Measurements from ENCODE around the gene FLT4.

FLT4 gene

GRCh38 chr5:180637962-180638680, 11.3 kb downstream of the FLT4 start:
- no peak for TF ChIP-seq CTCF (IDR thresholded peaks at IDR 0.05; ENCODE audit: insufficient read depth, low read length, poor library complexity, severe bottlenecking)
- no peaks in the 10 kb centered on the region for H3K36me3 ChIP-seq (ENCODE audit: control insufficient read depth, insufficient read depth, low read length)
- DNase-seq (ENCODE audit: extremely low read depth, insufficient read length), result no peak
- H3K27me3 ChIP-seq (replicated peaks; ENCODE audit: control insufficient read depth, insufficient read depth, low read length), result no peaks in the 10 kb centered on the region; the same call in none of the 2 replicates
- H3K4me3 ChIP-seq (replicated peaks; ENCODE audit: low read depth, low read length), result no peak overlapping the region

GRCh38 chr5:180636403-180637075, 12.9 kb downstream of the FLT4 start:
- H3K4me3 ChIP-seq (replicated peaks; ENCODE audit: low read depth, low read length), result no peak overlapping the region
- no peak for TF ChIP-seq CTCF (IDR thresholded peaks at IDR 0.05; ENCODE audit: insufficient read depth, low read length, poor library complexity, severe bottlenecking)
- no peaks in the 10 kb centered on the region for H3K36me3 ChIP-seq (ENCODE audit: control insufficient read depth, insufficient read depth, low read length)
- no peaks in the 10 kb centered on the region; the same call in none of the 2 replicates for H3K27me3 ChIP-seq (replicated peaks; ENCODE audit: control insufficient read depth, insufficient read depth, low read length)
- DNase-seq (ENCODE audit: extremely low read depth, insufficient read length), result no peak

GRCh38 chr5:180636016-180636402, 13.4 kb downstream of the FLT4 start:
- H3K36me3 ChIP-seq (ENCODE audit: control insufficient read depth, insufficient read depth, low read length), result no peaks in the 10 kb centered on the region
- no peak overlapping the region for H3K4me3 ChIP-seq (replicated peaks; ENCODE audit: low read depth, low read length)
- no peak for DNase-seq (ENCODE audit: extremely low read depth, insufficient read length)
- no peak for TF ChIP-seq CTCF (IDR thresholded peaks at IDR 0.05; ENCODE audit: insufficient read depth, low read length, poor library complexity, severe bottlenecking)
- H3K27me3 ChIP-seq (replicated peaks; ENCODE audit: control insufficient read depth, insufficient read depth, low read length), result no peaks in the 10 kb centered on the region; the same call in 1 of the 2 replicates

GRCh38 chr5:180633283-180634177, 15.9 kb downstream of the FLT4 start:
- Histone ChIP-seq H3K27me3 (replicated peaks; ENCODE audit: control insufficient read depth, insufficient read depth, low read length) (no peaks in the 10 kb centered on the region; the same call in none of the 2 replicates), H3K36me3 (ENCODE audit: control insufficient read depth, insufficient read depth, low read length) (no peaks in the 10 kb centered on the region), H3K4me3 (replicated peaks; ENCODE audit: low read depth, low read length) (no peak overlapping the region)
- DNase-seq (ENCODE audit: extremely low read depth, insufficient read length), result no peak
- TF ChIP-seq CTCF (IDR thresholded peaks at IDR 0.05; ENCODE audit: insufficient read depth, low read length, poor library complexity, severe bottlenecking), result no peak

- no peak for TF ChIP-seq CTCF (IDR thresholded peaks at IDR 0.05; ENCODE audit: insufficient read depth, low read length, poor library complexity, severe bottlenecking)
- DNase-seq (ENCODE audit: extremely low read depth, insufficient read length), result no peak
- Histone ChIP-seq H3K4me3 (replicated peaks; ENCODE audit: low read depth, low read length) (no peak overlapping the region), H3K27me3 (replicated peaks; ENCODE audit: control insufficient read depth, insufficient read depth, low read length) (no peaks in the 10 kb centered on the region; the same call in none of the 2 replicates), H3K36me3 (ENCODE audit: control insufficient read depth, insufficient read depth, low read length) (no peaks in the 10 kb centered on the region)
These were observed 16.6 kb downstream of the FLT4 start for GRCh38 chr5:180632768-180633167.
